HFF-Myc (cell line): ENCODE results near the gene FAM3A.

Experiments used
- DNase-seq: peaks from one replicate; pipeline ENCODE4 v3.0.0-alpha.2; 2011; ENCODE audit warnings: low read depth; ENCODE audit errors: extremely low read depth
- H3K4me3 ChIP-seq: replicated peaks from 2 replicates; pipeline ENCODE4 v1.5.1; 2011; ENCODE audit warnings: low read depth, mild to moderate bottlenecking, control low read depth, low read length
- CTCF ChIP-seq: IDR thresholded peaks from 2 replicates; pipeline ENCODE4 v1.5.1; 2012; ENCODE audit warnings: mild to moderate bottlenecking, low read depth, low read length, control low read depth; ENCODE audit errors: missing control alignments

Gene FAM3A

DNA sequence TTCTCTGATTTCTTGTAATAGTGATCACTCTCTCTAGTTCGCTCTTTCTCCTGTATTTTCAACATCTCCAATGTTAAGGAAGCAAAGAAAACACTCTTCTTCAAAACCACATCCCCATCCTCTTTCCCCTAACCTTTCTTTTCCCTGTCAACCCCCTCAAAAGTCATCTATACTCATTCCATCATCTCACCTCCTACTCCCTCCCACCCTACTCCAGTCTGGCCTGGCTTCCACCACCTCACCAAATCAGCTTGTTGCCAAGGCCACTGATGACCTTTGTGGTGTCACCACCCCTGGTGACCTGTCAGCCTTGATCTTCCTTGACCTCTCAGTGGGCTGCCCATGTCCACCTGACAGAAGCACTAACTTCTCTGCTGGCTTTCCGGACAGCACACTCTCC is 2.3 kb downstream of the FAM3A start:
- TF ChIP-seq CTCF: no peak
- DNase-seq: no peak
- no peak overlapping the region for H3K4me3 ChIP-seq

DNA sequence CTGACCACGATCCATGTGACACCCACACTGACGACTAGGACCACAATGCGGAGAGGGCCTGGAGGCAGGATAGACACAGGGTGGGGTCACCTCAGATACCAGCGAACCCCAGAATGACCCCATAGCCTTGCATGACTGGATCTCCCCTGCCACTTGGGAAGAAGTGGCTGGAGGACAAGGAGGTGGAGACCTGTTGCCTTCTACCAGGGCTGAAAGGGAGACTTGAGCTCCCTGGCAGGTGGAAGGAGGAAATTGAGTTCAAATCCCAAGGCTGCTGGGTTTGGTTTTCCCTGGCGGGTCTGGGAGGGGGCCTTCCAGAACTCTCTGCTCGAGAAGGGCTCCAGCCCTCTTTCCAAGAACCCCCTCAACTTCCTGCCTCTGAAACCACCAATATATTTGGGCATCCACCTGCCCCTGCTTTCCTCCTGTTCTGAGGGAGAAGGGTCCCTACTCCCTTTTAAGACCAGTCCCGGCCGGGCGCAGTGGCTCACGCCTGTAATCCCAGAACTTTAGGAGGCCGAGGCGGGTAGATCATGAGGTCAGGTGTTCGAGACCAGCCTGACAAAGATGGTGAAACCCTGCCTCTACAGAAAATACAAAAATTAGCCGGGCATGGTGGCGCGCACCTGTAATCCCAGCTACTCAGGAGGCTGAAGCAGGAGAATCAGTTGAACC is 3.0 kb downstream of the FAM3A start:
- TF ChIP-seq CTCF: no peak
- no peak overlapping the region for H3K4me3 ChIP-seq
- no peak for DNase-seq

- no peak for DNase-seq
- TF ChIP-seq CTCF: no peak
- H3K4me3 ChIP-seq: no peak overlapping the region
Measured at GRCh38 chrX:154511761-154512160, 4.3 kb downstream of the FAM3A start.

GRCh38 chrX:154509455-154509854 is 6.6 kb downstream of the FAM3A start:
- no peak overlapping the region for H3K4me3 ChIP-seq
- no peak for TF ChIP-seq CTCF
- DNase-seq: no peak

GRCh38 chrX:154508384-154508745 is 7.7 kb downstream of the FAM3A start:
- no peak for TF ChIP-seq CTCF

DNA sequence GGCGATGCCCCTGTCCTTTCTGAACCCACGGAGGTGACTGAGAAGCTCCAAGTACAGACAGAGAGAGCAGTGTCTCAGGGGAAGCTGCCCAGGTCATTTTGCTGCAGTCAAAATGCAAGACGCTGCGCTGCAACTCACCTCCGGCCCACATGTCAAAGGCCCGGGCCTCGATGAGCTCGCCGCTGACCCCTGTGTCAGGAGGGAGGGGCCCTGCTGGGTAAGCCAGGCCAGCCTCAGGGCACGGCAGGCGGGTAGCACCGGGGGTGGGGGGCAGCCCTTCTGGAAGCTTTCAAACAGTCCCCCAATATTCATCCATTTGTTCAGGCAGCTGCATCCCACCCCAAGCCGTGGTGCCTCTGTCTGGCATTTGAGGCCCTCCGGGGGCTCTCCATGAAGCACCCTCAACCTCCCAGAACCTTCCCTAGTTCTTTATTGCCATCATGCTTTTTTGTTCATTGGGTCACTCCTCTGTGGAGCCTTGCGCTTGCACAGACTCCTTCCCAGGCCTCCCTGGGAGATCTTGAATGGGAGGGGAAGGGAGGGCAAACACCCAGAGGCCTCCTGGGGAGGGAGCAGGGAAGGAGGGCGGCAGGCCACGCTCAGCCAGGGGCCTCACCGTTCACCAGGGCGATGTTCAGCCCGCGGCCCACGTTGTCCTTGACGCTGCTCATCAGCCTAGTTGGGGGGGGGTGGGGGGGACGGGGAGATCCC is 8.2 kb downstream of the FAM3A start:
- DNase-seq: no peak
- TF ChIP-seq CTCF: no peak

More at GRCh38 chrX:154508384-154508745, 7.7 kb downstream of the FAM3A start:
- H3K4me3 ChIP-seq: no peak overlapping the region
- DNase-seq: no peak

More for the DNA sequence above, 8.2 kb downstream of the FAM3A start:
- H3K4me3 ChIP-seq: no peak overlapping the region
